ENCODE measurements around the gene TMEM250. TPM values are rescaled to one million over a fixed set of nuclear protein-coding genes. Genes with fewer than 3 reads are reported as not detected.
A peak's percentile ranks its signal among the peaks of the same experiment; 100 is the strongest.

TMEM250 gene
- polyA plus RNA-seq, 1 of the 3 experiments (the other 2 are of a cell fraction) = 25.9 TPM

- TF ChIP-seq USF2 (IDR thresholded peaks at IDR 0.05; ENCODE audit: borderline replicate concordance, low read depth, low read length) = no peak
These were observed 21.4 kb upstream of the TMEM250 start (continued) for GRCh38 chr9:136140046-136140445.

GRCh38 chr9:136138566-136138965 lies 19.9 kb upstream of the TMEM250 start:
- Histone ChIP-seq H3K9ac (no peak overlapping the region), H3K9me3 (no peaks in the 10 kb centered on the region), H3K79me2 (ENCODE audit: insufficient read depth) (no peaks in the 10 kb centered on the region), H4K20me1 (ENCODE audit: insufficient read depth) (no peaks in the 10 kb centered on the region), H2AFZ (ENCODE audit: low read depth) (no peak overlapping the region), H3K4me1 (ENCODE audit: control insufficient read depth in 1 of 2, insufficient read depth in 2 of 2, low read depth in 1 of 2, low read length in 1 of 2) (peaks cover 2 to 11% of the 10 kb centered on the region in 2 experiments; a peak in 2 of 4 replicates), H3F3A (replicated peaks; ENCODE audit: insufficient read depth) (no peaks in the 10 kb centered on the region), H3K27me3 (ENCODE audit: insufficient read depth) (peaks cover 50% of the 10 kb centered on the region), H3K4me3 (ENCODE audit: low read depth in 2 of 2, low read length in 1 of 2) (no peak overlapping the region), H3K36me3 (replicated peaks in 1 of 2; ENCODE audit: control insufficient read depth in 1 of 2, insufficient read depth in 2 of 2, low read length in 1 of 2) (no peaks in the 10 kb centered on the region), H3K9me2 (no peaks in the 10 kb centered on the region), H3K27ac (ENCODE audit: low read depth in 2 of 2, low read length in 1 of 2) (no peak overlapping the region), H3K4me2 (no peak overlapping the region)
- POLR2A ChIA-PET = no interaction called here
- CTCF ChIA-PET = interaction anchor here (0.6 to 5.7 kb wide), 30 partner anchors 9 to 176 kb away, joined by 3 to 48 read pairs (median 4); no protein-coding TSS in a partner anchor
- DNase-seq = peak; percentile 69
- 19% methylated on average over 4 of the region's 9 CpGs for WGBS (ENCODE audit: low lambda C conversion rate)
- TF ChIP-seq RXRA (IDR thresholded peaks at IDR 0.05; ENCODE audit: borderline replicate concordance, low read depth) = no peak
- TF ChIP-seq JUND (IDR thresholded peaks at IDR 0.05) = no peak
- no peak for TF ChIP-seq TCF12 (IDR thresholded peaks at IDR 0.05)
- peak; percentile 22; the same call in 1 of the 2 replicates for TF ChIP-seq SMC3 (IDR thresholded peaks at IDR 0.05; ENCODE audit: low read depth, low read length)
- no peak for TF ChIP-seq PBX3 (IDR thresholded peaks at IDR 0.05)
- no peak for TF ChIP-seq ELF1 (IDR thresholded peaks at IDR 0.05)
- TF ChIP-seq CTCF (IDR thresholded peaks at IDR 0.05) = peak; percentile 56
- no peak for TF ChIP-seq CHD2 (IDR thresholded peaks at IDR 0.05; ENCODE audit: low read length, partially characterized antibody)
- no peak for TF ChIP-seq FOSL2 (IDR thresholded peaks at IDR 0.05; ENCODE audit: borderline replicate concordance, low read depth)
- TF ChIP-seq RAD21 (IDR thresholded peaks at IDR 0.05; ENCODE audit: low read length) = peak; percentile 23; the same call in 1 of the 2 replicates

Data from SK-N-SH (cell line).